ENCODE results near the gene HSPA12A.

- TF ChIP-seq POLR2A (IDR thresholded peaks at IDR 0.05; ENCODE audit: low read length) = no peak
- no peak for TF ChIP-seq CTCF (IDR thresholded peaks at IDR 0.05)
- no peak for TF ChIP-seq EHMT2 (IDR thresholded peaks at IDR 0.05; ENCODE audit: low read depth)
- no peak for TF ChIP-seq RCOR1 (IDR thresholded peaks at IDR 0.05; ENCODE audit: low read depth, low read length)
- no peak for TF ChIP-seq SMC3 (IDR thresholded peaks at IDR 0.05)
- TF ChIP-seq EP300 (IDR thresholded peaks at IDR 0.05) = no peak
- TF ChIP-seq ELK1 (IDR thresholded peaks at IDR 0.05; ENCODE audit: low read depth, low read length) = no peak
- no peak for TF ChIP-seq CEBPB (IDR thresholded peaks at IDR 0.05)
- no peak for TF ChIP-seq REST (IDR thresholded peaks at IDR 0.05)
- TF ChIP-seq MAZ (IDR thresholded peaks at IDR 0.05; ENCODE audit: borderline replicate concordance, low read depth, low read length) = no peak
- TF ChIP-seq JUN (IDR thresholded peaks at IDR 0.05) = no peak
- TF ChIP-seq MAX (IDR thresholded peaks at IDR 0.05) = peak; percentile 37; the same call in 1 of the 2 replicates
Measured at GRCh38 chr10:116748041-116748440, 5.7 kb upstream of the HSPA12A start.
